Activated CD4-positive, CD25-positive, alpha-beta regulatory T cell treated with anti-CD3 and anti-CD28 coated beads, Interleukin-2, amount 50 U/mL, for 72 hours (primary cell): ENCODE measurements around the gene TMEM45A.
"Not testable (repeated sequence)": the region's sequence is repeated elsewhere in the genome, so short reads cannot be mapped to it uniquely, and the experiment has no call there.

Experiments used
- DNase-seq: peaks from one replicate; pipeline ENCODE4 v3.0.0; 2021

The TMEM45A gene

DNA sequence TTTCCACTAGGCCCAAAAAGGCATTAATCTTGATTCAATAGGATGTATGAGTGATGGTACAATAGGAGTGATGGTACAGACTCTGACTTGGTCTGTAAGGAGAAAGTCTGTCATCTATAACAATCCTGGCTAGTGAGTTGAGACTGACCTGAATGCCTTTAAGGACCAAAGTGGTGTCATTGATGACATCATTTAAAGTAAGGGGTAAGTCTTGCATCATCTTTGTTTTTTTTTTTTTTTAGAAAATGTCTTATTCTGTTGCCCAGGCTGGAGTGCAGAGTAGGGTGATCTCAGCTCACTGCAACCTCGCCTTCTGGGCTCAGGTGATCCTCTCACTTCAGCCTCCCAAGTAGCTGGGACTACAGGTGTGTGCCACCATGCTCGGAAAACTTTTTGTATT is 5.6 kb upstream of the TMEM45A start:
- no peak for DNase-seq

DNA sequence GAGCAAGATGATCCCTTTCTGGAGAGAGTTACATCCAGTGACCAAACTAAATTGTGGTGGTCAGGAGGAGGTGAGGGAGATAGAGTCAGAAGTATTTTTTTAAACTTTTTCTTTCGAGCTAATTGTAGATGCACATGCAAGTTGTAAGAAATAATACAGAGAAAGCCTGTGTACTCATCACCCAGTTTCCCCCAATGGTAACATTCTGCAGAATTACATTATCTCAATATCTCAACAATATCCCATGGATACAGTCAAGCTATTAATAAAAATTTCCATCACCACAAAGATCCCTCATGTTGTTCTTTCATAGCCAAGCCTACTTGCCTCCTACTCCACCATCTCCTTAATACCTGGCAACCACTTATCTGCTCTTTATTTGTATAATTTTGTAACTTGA is 3.3 kb upstream of the TMEM45A start:
- DNase-seq, result no peak

DNA sequence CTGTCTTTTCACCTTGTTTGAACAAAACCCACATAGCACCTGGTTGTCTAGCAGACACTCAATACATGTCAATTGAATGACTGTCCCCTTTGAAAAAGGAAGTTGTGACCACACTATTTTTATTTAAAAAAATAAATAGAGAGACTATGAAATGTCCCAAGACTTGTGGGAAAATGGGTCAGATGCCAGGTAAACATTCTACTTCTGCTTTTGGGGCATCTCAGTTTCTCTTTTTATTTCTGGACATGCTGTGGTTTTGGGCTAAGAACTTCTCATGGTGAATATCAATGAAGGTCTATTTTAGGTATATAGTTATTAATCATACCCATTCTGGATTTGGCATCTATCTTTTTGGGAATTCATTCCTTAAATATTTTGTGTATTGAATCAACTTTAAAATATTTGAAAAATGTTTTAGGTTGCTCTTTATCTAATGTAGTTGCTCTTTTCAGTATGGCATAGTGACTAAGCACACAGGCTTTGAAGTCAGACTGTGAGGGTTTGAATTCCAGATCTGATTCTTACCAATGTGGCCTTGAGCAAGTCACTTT is 4.4 kb downstream of the TMEM45A start:
- DNase-seq, result no peak

DNA sequence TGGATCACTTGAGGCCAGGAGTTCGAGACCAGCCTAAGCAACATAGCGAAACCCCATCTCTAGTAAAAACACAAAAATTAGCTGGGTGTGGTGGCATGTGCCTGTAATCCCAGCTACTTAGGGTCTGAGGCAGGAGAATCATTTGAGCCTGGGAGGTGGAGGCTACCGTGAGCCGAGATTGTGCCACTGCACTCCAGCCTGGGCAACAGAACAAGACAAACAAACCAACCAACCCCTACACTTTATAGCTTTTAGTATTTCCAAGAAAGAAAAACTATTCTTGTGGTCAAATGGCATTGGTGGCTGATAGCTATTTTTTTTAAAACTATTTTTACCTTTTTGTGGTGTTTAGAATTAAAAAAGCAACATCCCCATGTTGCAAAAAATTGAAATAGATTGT is 7.2 kb downstream of the TMEM45A start:
- DNase-seq, result no peak

DNA sequence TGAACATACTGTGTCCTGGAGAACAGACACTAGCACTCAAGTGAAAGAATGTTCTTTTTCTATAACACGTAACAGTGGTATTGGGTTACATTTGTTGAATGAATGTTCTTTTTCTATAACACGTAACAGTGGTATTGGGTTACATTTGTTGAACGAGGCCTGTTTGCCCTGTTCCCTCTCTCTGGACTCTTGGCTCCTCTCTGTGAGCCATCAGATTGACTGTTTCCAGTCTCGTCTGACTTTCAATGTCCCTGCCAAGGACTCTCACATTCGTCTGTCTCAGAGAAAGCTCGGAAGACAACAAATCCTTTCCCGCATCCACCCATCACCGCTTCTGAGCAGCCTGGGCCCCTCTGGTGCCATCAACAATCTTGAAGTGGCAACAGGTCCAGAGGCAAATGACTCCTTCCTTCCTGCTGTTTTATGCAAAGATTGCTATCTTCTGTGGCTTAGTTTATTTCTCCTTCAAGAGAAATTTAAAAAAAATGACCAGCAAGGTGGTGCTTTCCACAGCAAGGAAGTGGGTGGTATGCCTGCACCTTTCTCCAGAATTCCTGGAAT is 8.0 kb downstream of the TMEM45A start:
- no peak for DNase-seq

DNA sequence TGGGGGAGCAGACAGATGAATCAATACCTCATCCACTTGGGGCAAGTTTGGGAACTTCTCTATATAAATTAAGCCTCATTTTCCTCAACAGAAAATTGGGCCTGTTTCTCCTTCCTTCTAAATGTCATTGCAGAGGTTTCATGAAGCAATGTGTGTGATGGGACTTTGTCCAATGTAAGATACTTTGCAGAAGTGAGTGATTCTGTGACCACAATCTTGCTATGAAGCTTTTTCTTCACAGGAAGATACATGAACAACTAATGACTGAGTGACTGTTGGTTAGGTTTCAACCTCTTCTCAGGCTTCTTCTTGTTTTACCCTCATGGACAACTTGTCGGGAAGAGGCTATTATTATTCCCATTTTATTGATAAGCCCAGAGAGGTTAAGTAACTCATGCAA is 11.0 kb downstream of the TMEM45A start:
- no peak for DNase-seq

DNA sequence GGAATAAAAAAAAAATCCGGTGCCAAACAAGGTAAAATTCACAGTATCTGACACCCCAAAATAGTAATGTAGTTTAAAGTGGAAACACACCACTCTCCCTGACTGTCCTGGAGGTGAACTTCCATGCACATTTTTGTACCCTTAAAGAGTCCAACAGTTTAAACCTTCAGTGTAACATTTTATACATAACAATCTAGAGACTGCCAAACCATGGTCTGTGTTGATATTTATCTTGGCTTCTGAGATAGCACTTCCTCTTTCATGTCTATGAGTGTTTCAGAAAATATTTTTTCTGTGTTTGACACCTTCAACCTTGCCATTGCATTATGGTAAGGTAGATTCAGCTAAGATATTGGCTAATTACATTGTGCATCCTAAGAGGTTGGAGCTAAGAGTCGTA is 13.9 kb downstream of the TMEM45A start:
- DNase-seq, result no peak

DNA sequence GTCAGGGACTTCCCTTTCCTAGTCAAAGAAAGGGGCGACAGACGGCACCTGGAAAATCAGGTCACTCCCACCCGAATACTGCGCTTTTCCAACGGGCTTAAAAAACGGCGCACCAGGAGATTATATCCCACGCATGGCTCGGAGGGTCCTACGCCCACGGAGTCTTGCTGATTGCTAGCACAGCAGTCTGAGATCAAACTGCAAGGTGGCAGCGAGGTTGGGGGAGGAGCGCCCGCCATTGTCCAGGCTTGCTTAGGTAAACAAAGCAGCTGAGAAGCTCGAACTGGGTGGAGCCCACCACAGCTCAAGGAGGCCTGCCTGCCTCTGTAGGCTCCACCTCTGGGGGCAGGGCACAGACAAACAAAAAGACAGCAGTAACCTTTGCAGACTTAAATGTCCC is 17.4 kb downstream of the TMEM45A start:
- not testable (repeated sequence) for DNase-seq

DNA sequence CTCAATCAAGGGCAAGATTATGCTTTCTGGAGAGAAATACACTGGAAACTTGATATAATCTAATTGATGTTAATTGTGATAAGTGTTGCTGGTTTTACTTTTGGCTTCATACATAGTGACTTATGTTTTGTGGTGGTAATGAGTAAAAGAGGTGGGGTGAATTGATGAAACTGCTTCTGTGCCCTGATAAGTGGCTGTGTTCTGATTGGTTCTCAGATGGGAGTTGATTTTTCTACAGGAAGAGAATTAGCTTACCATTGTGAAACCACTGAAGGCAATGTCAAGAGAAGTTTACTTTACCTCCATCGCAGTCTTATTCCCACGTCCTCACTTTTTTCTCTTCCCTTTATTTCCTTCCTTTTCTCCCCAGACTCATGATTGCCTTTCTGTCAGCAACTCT is 23.8 kb downstream of the TMEM45A start:
- no peak for DNase-seq

DNA sequence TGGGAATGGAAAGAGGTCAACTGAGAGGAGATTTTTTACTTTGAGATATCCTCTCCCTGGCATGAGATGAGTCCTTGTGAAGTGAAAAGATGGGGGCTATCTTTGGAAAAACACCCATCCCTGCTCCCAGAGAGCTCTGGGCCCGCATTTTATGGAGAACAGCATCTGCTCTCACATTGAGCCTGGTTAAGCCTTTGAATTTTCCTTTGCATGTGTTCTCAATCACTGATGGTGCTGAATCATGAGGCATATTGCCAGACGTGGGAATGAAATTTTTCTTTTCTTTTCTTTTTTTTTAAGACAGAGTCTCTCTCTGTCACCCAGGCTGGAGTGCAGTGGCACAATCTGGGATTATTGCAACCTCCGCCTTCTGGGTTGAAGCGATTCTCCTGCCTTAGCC is 24.4 kb downstream of the TMEM45A start:
- DNase-seq, result no peak

DNA sequence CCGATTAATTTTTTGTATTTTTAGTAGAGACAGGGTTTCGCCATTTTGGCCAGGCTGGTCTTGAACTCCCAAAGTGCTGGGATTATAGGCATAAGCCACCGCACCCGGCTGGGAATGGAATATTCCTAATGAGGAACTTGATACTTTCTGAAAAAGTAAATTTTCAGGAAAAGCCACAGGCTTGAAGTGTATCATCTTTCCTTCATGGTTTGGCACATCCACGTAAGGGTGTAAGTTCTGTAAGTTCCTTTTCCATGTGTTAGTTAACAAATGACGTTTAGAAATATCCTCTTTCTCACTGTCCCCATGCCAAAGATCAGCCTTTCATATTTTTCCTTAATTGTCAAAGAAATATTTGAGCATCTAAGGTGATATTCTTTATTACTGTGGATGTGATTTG is 24.9 kb downstream of the TMEM45A start:
- no peak for DNase-seq

DNA sequence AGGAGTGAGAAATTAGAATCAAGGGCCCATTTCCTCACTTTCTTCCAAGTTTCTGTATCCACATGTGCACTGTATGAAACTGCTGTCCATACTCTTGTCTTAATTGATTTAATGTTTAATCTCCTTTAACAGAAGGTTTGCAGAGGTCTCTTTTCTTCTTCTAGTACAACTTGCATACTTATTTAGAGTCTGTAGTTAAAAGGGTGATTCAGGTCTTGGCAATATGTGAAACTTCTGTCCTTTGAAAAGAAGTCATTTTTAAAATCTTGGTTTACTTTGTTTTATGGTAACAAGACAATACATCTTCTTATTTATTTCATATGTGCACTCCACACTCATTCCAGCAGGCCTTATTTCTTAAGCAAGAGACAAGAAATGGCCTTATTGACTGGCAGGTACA is 25.8 kb downstream of the TMEM45A start:
- DNase-seq, result no peak

DNA sequence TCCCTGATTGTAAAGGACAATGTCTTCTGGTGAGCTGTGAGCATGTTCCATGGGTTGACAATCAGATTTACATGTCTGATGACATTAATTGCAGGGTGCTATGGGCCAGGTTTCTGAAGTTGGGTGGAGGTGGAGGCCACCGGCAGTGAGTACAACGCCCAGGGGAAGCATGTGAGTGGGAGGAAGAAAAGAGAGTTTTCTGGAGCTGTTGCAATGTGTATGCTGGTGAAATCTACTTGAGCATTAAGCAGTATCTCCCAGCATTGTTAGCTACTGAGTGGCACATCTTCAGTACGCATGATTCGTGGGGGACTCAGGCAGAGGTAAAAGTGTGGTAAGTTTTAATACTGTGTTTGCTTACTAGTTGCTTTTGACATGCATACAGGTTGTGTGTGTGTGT is 26.6 kb downstream of the TMEM45A start:
- DNase-seq, result no peak

DNA sequence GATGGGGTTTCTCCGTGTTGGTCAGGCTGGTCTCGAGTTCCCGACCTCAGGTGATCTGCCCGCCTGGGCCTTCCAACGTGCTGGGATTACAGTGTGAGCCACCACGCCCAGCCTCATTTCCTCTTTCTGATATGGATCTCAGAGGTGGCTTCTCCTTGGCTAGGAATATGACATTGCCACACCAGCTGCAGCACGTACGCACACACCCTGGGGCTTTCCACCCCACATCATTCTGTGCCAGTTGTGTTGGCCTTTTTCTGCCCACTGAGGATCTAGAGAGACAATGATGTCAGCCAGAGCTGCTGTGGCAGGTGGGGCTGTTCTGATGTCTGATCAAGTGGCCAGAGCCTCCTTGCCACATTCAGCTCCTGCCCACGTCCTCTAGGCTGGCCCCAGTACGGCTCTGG is 29.0 kb downstream of the TMEM45A start:
- DNase-seq, result no peak

DNA sequence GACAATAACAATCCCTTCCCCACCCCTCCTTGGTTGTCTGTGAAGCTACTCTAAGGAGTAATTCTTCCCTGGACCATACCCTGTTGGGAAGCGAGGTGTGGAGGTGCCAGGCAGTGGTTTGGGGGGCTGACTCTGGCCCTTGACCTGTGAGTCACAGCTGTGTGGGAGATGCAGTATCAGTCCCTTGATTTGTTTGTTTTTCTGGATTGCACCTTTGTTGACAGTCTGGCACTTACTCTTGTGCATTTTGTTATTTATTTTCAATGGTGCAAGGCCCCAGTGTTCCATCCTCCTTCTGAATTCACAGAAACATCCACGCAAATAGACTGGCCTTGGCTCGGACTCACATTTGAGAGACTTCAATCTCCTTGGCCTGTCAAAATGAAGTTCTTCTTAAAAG is 29.7 kb downstream of the TMEM45A start:
- DNase-seq, result no peak

DNA sequence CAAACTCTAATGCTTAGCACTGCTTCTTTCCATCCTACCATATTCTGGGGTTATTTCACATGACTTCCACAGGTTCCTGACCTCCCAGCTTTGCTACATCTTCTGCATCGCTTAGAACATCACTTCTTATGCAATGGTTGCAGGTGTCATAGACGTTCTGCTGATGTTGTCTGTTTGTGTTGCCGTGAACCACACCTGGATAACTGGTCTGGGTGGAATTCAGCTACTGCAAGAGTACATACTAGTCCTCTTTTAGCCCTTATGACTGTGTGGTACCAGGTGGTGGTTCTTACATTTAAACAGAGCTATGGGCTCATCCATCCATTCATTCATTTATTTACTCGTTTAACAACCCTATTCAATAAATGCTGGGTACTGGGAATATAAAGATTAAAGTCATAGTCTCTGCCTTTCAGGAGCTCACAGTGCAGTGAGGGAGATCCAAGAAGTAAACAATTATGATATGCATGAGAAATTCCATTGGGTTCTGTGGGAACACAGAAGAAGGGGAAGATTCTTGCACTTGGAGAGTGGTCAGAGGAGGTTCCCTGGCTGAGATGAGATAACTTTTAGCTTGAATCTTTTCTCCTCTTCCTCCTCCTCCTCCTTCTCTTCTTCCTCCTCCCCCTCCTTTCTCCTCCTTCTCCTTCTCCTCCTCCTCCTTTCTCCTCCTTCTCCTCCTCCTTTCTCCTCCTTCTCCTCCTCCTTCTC is 30.8 kb downstream of the TMEM45A start:
- DNase-seq, result no peak

DNA sequence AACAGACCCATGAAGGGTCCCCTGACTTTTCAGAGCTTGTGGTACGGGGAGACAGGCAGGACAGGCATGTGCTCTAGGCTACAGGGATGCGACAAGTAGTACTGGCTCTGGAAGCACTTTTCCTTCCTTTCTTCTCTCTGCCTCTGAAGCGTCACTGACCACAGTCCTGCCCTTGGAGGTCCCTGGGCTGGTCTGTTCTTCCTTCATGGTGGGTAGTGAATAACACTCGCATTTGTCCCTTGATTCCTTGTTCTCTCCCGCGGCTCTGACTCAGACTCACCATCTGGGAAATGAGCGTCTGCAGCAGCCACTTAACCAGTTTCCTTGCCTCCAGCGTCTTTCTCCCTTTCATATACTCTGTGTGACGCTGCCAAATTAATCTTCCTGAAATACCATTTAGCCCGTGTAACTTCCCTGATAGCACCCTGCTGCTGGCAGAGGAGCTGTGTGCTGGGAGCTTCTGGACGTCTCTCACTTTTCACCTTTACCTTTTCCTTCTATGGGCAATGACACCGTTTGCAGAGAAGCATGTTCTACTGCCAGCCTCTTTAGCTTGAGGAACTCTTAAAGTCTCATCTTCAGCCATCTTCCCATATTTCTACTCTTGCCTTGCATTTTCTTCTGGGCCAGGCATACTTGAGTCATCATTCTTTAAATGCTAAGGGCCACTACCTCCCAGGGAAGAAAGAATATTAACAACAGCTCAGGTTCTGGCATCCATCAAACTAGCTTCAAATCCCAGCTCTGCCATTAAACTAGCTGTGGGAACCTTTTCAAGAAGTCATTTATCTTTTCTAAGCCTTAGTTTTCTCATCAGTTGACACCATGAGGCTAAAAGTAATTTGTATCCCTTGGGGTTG is 33.6 kb downstream of the TMEM45A start:
- no peak for DNase-seq

DNA sequence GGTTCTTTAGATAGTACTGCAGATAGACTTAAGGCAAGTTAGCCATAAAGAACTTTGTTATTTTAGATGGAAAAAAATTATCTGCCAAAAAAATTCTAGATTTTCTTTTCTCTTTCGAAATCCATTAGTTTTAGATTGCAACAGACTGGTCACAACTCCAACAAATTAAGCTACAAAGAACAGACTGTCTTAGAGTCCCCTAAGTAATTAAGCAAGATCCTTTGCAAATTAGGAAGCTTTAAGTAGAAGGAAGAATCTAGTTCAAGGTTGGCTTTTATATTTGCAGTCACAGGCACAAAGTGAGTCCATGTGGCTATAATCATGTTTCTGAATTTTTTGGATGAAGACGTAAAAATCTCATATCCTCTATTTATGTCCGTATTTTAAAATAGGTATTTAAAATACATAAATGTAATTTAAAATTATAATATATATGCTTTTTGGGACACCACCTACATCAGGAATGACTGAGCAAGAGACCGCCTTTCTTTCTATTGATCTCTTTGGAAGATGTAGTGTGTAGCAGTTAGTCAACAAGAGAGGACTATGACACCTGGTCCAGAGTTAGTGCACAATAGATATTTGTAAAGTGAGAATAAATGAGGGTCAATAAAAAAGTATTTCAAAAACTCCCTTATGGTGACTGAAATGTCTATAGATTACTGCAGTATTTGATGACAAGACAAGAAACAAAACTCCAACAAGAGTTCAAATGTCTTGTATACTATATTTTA is 34.4 kb downstream of the TMEM45A start:
- DNase-seq, result no peak

DNA sequence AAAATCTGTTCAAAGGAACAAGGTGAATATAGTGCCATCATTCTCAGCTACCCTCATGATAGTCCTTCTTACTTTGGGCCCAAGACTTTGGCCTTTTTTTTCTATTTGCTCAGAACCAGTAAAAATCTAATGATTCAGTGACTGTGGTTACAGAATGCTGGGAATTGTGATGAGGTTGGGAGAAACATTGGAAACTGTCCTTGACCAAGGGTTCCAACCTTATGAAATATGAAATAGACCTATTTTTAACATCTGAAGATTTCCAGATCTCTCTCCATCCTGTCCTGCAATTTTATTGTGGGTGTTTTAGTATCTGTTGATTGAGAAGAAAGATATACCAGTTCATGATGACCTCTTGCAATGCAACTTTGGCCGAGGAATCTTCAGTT is 34.9 kb downstream of the TMEM45A start:
- DNase-seq, result no peak

DNA sequence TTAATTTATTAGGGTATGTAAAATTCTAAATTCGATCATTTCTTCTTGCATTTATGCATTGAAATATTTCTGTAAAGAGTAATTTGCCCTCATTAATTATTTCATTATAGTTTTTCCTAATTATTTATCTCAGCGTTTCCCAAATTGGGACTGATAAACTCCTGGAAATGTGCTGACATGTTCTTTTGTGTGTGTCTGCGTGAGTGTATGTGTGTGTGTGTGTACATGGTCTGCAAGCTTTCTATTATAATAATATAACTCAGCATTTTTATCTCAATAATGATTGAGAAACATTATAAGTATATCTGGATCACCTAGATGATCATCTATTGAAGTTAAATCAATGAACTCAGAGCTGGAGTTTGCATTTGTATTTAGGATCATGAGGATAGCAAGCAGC is 38.7 kb downstream of the TMEM45A start:
- DNase-seq, result no peak

DNA sequence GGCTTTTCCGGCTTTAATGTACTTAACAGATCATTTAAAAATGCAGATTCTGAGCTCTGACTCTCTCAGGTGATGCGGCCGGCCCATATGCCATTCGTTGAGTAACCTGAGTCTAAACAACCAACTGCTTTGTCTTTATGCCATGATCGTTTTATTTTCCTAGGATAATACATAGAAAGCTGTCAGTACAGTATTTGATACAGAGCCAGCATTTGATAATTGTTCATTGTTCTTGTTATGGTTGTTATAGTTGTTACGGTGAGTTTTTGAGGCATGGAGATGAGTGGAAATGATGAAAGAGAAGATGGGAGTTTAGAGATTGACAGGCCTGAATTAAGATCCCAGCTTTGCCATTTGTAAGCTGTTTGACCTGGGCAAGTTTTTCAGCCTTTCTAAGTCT is 40.0 kb downstream of the TMEM45A start:
- no peak for DNase-seq

DNA sequence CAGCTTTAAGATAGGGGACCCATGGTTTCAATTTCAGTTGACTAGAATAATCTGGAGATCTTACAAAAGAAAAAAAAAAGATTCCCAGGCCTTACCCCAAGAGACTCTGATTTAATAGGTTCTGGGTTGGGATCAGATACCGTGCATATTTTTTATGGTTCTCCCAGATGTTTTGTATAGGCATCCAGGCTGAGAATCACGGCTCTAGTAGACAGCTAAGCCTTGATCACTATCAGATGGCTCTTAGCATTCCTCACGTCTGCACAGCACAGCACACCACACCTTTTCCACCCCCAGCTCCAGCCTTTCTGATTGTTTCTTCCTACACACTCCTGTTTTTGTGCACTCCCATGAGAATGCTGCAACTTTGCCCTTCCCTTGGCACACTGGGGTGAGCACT is 40.8 kb downstream of the TMEM45A start:
- DNase-seq, result no peak

DNA sequence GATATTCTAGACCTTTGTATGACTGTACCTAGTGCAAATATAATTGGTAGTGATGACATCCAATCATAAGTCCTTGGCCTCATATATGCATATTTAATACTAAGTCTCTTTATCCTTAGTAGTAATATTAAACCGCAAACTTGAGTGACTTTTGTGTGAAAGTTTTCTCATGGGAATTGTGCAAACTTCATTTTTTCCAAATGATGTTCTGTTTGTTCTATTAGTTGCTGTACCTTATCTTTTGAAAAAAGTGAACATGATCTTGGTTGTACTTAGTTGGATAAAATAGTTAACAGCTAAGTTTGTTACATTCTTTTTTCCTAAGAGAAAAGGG is 43.2 kb downstream of the TMEM45A start:
- DNase-seq, result no peak
